Mammary epithelial cell (primary cell): ENCODE data around the gene MVP.

Experiments
- EZH2 ChIP-seq: IDR thresholded peaks from 2 replicates; pipeline ENCODE4 v1.6.1; 2012; ENCODE audit warnings: low read length, inconsistent platforms, borderline replicate concordance
- TF ChIP-seq, protein P1 (sequence below), 2 donors: IDR thresholded peaks in 1 of 2; conservative IDR thresholded peaks in 1 of 2; 2 replicates each; pipeline ENCODE4 v1.5.1; 2011 to 2012; ENCODE audit warnings: inconsistent platforms in 2 of 2, low read length in 2 of 2, mild to moderate bottlenecking in 2 of 2, control low read depth in 1 of 2, low read depth in 1 of 2; ENCODE audit not compliant: insufficient read depth in 1 of 2; ENCODE audit errors: extremely low read depth in 1 of 2

DNA sequence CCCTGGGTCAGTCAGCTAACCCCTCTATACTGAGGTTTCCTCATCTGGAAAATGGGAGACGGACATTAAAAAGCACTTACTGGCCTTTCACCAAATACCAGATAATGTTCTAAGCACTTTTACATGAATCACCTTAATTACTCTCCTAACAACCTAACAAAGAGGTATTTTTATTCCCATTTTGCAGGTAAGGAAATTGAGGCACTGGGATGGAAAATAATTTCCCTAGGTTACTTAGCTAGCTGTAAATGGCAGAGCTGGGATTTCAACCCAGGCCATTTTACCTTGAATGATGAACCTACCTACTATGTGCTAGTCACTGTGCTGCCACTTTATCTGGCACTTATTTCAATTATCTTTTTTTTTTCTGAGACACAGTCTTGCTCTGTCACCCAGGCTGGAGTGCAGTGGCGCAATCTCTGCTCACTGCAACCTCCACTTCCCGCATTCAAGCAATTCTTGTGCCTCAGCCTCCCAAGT, 26.0 kb upstream of the MVP start:
- TF ChIP-seq, protein P1, sequence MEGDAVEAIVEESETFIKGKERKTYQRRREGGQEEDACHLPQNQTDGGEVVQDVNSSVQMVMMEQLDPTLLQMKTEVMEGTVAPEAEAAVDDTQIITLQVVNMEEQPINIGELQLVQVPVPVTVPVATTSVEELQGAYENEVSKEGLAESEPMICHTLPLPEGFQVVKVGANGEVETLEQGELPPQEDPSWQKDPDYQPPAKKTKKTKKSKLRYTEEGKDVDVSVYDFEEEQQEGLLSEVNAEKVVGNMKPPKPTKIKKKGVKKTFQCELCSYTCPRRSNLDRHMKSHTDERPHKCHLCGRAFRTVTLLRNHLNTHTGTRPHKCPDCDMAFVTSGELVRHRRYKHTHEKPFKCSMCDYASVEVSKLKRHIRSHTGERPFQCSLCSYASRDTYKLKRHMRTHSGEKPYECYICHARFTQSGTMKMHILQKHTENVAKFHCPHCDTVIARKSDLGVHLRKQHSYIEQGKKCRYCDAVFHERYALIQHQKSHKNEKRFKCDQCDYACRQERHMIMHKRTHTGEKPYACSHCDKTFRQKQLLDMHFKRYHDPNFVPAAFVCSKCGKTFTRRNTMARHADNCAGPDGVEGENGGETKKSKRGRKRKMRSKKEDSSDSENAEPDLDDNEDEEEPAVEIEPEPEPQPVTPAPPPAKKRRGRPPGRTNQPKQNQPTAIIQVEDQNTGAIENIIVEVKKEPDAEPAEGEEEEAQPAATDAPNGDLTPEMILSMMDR (conservative IDR thresholded peaks at IDR 0.05 in 1 of 2, IDR thresholded peaks at IDR 0.05 in 1 of 2; ENCODE audit: extremely low read depth in 1 of 2, insufficient read depth in 1 of 2, low read depth in 1 of 2, low read length in 2 of 2) = no peak
- no peak for TF ChIP-seq EZH2
